ENCODE results near the gene MAP2K5. TPM values are rescaled to one million over a fixed set of nuclear protein-coding genes. Genes with fewer than 3 reads are reported as not detected.

The MAP2K5 gene
- total and polyA plus RNA-seq, 7 donors: 9.8 to 24.0 (median 16.5) TPM

GRCh38 chr15:67805008-67805665, 262.6 kb downstream of the MAP2K5 start:
- no peak for ATAC-seq
- H3K4me3 ChIP-seq: no peak overlapping the region
- WGBS, 3 donors: 73 to 82% (median 79%) methylated on average over 16 to 17 of the region's 17 CpGs
- H3K27ac ChIP-seq: no peak overlapping the region
- H3K27me3 ChIP-seq (ENCODE audit: insufficient read depth in 3 of 3, low read length in 2 of 3): no peaks in the 10 kb centered on the region
- intact Hi-C loops (cut with DNase I): no loop called here
- peaks cover 0 to 7% of the 10 kb centered on the region in 2 donors for H3K36me3 ChIP-seq (ENCODE audit: insufficient read depth in 1 of 2, low read depth in 1 of 2)
- no peak for TF ChIP-seq CTCF (IDR thresholded peaks at IDR 0.05)
- H3K4me1 ChIP-seq: no peaks in the 10 kb centered on the region
- H3K9me3 ChIP-seq: no peaks in the 10 kb centered on the region
- DNase-seq: no peak

- ATAC-seq (no peak), DNase-seq (no peak)
- WGBS, 3 donors: 81 to 90% (median 89%) methylated on average over 16 of the region's 16 CpGs
- no peaks in the 10 kb centered on the region for H3K4me1 ChIP-seq
- H3K27ac ChIP-seq: no peak overlapping the region
- no peak overlapping the region for H3K4me3 ChIP-seq
- H3K9me3 ChIP-seq: no peaks in the 10 kb centered on the region
- no peaks in the 10 kb centered on the region for H3K27me3 ChIP-seq (ENCODE audit: insufficient read depth in 3 of 3, low read length in 2 of 3)
- TF ChIP-seq CTCF (IDR thresholded peaks at IDR 0.05): no peak
- H3K36me3 ChIP-seq (ENCODE audit: insufficient read depth in 1 of 2, low read depth in 1 of 2): peaks cover 0 to 7% of the 10 kb centered on the region in 2 donors
- intact Hi-C loops (cut with DNase I): no loop called here
Observed at GRCh38 chr15:67805666-67806516, 263.4 kb downstream of the MAP2K5 start.

GRCh38 chr15:67806536-67806935, 264.0 kb downstream of the MAP2K5 start:
- DNase-seq: no peak
- intact Hi-C loops (cut with DNase I): no loop called here
- Histone ChIP-seq H3K4me3 (no peak overlapping the region), H3K27ac (no peak overlapping the region), H3K9me3 (no peaks in the 10 kb centered on the region), H3K36me3 (ENCODE audit: insufficient read depth in 1 of 2, low read depth in 1 of 2) (peaks cover 0 to 7% of the 10 kb centered on the region in 2 donors), H3K4me1 (no peaks in the 10 kb centered on the region), H3K27me3 (ENCODE audit: insufficient read depth in 3 of 3, low read length in 2 of 3) (no peaks in the 10 kb centered on the region)
- ATAC-seq: no peak
- WGBS, 3 donors: 93 to 95% (median 94%) methylated on average over 18 of the region's 18 CpGs
- no peak for TF ChIP-seq CTCF (IDR thresholded peaks at IDR 0.05)

GRCh38 chr15:67807141-67807540, 264.6 kb downstream of the MAP2K5 start:
- Histone ChIP-seq H3K9me3 (no peaks in the 10 kb centered on the region), H3K27ac (no peak overlapping the region), H3K36me3 (ENCODE audit: insufficient read depth in 1 of 2, low read depth in 1 of 2) (peaks cover 0 to 7% of the 10 kb centered on the region in 2 donors), H3K4me1 (no peaks in the 10 kb centered on the region), H3K27me3 (ENCODE audit: insufficient read depth in 3 of 3, low read length in 2 of 3) (no peaks in the 10 kb centered on the region), H3K4me3 (no peak overlapping the region)
- 89 to 97% (median 96%) methylated on average over 4 to 5 of the region's 5 CpGs for WGBS, 3 donors
- TF ChIP-seq CTCF (IDR thresholded peaks at IDR 0.05): no peak
- DNase-seq (peak in 1 of 2 donors; percentile 43), ATAC-seq (no peak)
- intact Hi-C loops (cut with DNase I): no loop called here

Measured in psoas muscle (tissue), 8 donors.